Panc1 (cell line): ENCODE results near the gene SCN10A.

Source experiments
- POLR2AphosphoS5 ChIP-seq: IDR thresholded peaks from 2 replicates; pipeline ENCODE4 v1.6.1; 2012; ENCODE audit warnings: mild to moderate bottlenecking, low read depth, low read length, moderate library complexity
- SIN3A ChIP-seq: IDR thresholded peaks from 2 replicates; pipeline ENCODE4 v1.6.1; 2012; ENCODE audit warnings: low read depth, mild to moderate bottlenecking, low read length, moderate library complexity, borderline replicate concordance; ENCODE audit not compliant: insufficient read depth
- TF ChIP-seq, protein P1 (sequence below): fragments of 450-650 bp; IDR thresholded peaks from 2 replicates; pipeline ENCODE4 v1.5.1; 2017; ENCODE audit warnings: mild to moderate bottlenecking
- TF ChIP-seq, protein P2 (sequence below), 2 experiments: IDR thresholded peaks; 2 replicates each; pipeline ENCODE4 v1.6.1; 2011 to 2012; ENCODE audit warnings: low read depth in 2 of 2, control low read depth in 1 of 2, low read length in 1 of 2, mild to moderate bottlenecking in 1 of 2, moderate library complexity in 1 of 2; ENCODE audit not compliant: insufficient read depth in 1 of 2

DNA sequence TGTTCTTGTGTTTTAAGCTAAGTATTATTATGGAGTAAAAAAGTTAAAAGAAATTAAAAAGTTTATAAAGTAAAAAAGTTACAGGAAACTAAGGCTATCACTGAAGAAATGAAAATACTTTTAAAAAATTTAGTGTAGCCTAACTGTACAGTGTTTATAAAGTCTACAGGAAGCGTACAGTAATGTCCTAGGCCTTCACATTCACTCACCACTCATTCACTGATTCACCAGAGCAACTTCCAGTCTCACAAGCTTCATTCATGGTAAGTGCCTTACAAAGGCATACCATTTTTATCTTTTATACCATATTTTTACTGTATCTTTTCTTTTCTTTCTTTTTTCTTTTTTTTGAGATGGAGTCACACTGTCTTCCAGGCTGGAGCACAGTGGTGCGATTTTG lies 125.8 kb downstream of the SCN10A start:
- no peak for TF ChIP-seq POLR2AphosphoS5
- TF ChIP-seq, protein P1, sequence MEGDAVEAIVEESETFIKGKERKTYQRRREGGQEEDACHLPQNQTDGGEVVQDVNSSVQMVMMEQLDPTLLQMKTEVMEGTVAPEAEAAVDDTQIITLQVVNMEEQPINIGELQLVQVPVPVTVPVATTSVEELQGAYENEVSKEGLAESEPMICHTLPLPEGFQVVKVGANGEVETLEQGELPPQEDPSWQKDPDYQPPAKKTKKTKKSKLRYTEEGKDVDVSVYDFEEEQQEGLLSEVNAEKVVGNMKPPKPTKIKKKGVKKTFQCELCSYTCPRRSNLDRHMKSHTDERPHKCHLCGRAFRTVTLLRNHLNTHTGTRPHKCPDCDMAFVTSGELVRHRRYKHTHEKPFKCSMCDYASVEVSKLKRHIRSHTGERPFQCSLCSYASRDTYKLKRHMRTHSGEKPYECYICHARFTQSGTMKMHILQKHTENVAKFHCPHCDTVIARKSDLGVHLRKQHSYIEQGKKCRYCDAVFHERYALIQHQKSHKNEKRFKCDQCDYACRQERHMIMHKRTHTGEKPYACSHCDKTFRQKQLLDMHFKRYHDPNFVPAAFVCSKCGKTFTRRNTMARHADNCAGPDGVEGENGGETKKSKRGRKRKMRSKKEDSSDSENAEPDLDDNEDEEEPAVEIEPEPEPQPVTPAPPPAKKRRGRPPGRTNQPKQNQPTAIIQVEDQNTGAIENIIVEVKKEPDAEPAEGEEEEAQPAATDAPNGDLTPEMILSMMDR: no peak
- TF ChIP-seq, protein P2, sequence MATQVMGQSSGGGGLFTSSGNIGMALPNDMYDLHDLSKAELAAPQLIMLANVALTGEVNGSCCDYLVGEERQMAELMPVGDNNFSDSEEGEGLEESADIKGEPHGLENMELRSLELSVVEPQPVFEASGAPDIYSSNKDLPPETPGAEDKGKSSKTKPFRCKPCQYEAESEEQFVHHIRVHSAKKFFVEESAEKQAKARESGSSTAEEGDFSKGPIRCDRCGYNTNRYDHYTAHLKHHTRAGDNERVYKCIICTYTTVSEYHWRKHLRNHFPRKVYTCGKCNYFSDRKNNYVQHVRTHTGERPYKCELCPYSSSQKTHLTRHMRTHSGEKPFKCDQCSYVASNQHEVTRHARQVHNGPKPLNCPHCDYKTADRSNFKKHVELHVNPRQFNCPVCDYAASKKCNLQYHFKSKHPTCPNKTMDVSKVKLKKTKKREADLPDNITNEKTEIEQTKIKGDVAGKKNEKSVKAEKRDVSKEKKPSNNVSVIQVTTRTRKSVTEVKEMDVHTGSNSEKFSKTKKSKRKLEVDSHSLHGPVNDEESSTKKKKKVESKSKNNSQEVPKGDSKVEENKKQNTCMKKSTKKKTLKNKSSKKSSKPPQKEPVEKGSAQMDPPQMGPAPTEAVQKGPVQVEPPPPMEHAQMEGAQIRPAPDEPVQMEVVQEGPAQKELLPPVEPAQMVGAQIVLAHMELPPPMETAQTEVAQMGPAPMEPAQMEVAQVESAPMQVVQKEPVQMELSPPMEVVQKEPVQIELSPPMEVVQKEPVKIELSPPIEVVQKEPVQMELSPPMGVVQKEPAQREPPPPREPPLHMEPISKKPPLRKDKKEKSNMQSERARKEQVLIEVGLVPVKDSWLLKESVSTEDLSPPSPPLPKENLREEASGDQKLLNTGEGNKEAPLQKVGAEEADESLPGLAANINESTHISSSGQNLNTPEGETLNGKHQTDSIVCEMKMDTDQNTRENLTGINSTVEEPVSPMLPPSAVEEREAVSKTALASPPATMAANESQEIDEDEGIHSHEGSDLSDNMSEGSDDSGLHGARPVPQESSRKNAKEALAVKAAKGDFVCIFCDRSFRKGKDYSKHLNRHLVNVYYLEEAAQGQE (IDR thresholded peaks at IDR 0.05; ENCODE audit: insufficient read depth in 1 of 2, low read depth in 2 of 2, low read length in 1 of 2): no peak
- TF ChIP-seq SIN3A: no peak
